ENCODE measurements around the gene TRIP10.

TRIP10 gene

DNA sequence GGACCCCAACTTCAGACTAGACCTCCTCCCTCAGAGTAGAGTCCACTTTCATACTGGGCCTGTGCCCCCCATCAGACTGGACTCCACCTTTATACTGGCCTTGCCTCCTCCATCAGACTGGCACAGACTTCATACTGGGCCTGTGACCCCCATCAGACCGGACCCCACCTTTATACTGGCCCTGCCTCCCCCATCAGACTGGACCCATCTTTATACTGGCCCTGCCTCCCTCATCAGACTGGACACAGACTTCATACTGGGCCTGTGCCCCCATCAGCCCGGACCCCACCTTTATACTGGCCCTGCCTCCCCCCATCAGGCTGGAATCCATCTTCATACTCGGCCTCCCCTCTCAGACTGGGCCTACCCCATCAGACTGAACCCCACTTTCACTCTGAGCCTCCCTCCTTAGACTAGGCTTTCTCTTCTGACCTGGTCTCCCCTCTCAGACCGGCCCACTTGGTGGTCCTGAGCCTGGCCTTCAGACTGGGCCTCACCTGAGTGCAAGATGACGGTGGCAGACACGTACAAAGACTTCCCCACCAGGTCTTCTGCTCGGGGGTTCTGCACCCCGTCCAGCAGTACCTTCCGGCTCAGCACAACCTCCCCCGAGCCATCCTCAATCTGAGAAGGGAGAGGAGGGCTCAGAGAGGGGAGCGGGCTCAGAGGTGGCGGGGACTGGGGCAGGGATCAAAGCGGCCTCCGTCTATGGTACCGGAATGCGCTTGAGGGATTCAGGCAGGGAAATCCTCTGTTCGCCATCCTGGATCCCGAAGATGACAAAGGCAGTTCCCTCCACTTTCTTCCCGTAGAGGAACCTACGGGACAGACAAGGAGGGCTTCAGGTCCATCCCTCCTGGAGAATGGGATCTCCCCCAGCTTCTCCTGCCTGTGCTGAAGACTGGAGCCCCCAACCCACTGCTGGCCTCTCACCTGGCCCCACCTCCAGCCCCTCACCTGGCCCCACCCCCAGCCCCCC is 26.5 kb upstream of the TRIP10 start:
- FAIRE-seq = no peak

DNA sequence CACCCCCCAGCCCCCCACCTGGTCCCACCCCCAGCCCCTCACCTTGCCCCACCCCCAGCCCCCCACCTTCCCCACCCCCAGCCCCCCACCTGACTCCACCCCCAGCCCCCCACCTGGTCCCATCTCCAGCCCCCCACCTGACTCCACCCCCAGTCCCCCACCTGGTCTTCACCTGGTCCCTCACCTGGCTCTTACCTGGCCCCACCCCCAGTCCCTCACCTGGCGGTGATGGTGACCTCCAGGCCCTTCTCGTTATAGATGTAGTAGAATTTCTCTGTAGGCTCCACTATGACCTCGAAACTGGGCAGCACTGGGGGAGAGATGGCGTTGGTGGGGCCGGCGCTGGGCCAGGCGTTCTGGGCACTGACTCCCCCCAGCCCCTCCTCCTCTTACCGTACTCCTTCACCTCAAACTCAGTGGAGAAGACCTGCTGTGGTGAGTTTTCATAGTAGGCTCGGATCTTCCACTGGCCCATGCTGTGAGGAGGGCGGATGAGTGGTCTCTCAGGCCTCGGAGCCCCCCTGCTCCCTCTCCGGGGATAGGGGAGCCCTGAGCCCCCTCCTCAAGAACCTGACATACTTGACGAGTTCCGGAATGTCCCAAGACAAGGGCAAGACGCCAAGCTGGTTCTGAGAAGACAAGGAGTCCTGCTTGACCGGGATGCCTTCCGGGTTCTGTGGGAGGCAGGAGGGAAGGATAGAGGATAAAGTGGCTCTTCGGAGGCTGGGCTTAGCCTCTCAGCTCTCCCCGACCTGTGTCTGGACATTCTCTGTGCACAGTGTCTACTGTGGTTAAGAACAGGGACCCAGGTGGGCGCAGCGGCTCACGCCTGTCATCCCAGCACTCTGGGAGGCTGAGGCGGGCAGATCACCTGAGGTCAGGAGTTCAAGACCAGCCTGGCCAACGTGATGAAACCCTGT is 25.4 kb upstream of the TRIP10 start:
- FAIRE-seq = no peak

DNA sequence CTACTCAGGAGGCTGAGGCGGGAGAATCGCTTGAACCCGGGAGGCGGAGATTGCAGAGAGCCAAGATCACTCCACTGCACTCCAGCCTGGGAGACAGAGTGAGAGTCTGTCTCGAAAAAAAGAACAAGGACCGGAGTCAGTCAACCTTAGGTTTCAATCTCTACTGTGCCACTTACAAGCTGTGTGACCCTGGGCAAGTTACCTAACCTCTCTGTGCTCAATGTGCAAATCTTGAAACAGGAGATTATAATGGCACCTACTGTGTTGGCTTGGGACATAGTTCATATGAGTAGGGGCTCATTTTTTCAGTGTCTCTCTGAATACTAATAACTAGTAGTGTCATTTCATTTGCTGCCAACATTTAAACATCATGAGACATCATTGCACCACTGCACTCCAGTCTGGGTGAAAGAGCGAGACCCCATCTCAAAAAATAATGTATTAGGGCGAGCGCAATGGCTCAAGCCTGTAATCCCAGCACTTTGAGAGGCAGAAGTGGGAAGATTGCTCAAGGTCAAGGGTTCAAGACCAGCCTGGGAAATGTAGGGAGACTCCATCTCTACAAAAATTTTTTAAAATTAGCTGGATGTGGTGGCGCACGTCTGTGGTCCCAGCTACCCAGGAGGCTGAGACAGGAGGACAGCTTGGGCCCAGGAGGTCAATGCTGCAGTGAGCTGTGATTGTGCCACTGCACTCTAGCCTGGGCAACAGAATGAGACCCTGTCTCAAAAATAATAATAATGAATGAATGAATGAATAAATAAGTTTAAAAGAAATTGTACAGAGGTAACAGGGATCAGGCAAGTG is 24.5 kb upstream of the TRIP10 start:
- FAIRE-seq = no peak

DNA sequence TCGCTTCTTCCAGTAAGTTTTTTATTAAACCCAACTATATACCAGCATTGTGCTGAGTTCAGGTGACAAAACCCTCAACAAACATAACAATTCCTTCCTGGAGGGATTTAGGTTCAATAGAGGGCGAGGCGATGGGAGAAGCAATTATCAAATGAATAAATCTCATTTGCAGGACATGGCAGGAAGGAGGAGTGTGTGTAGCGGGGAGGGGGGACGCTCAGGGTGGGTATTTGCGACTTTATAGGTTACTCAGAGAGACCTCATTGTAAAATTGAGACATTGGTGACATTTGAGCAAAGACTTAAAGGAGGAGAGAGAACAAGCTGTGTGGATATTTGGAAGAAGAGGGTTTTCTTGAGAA is 22.9 kb upstream of the TRIP10 start:
- FAIRE-seq = no peak

DNA sequence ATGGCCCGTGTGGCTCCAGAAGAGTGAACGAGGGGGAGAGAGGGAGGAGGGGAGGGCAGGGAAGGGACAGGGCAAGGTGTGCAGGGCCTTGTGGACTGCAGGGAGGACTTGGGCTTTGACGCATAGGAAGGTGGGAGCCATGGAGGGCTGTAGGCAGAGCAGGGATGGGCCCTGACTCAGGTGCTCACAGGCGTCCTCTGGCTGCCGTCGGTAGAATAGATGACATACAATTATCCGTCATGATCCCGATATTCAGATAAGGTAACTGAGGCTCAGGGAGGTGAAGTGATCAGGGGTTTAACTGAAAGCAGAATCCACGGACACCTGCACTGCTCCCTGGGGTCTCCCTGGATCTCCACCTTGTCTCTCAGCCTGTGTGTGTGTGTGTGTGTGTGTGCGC is 22.4 kb upstream of the TRIP10 start:
- FAIRE-seq = no peak

DNA sequence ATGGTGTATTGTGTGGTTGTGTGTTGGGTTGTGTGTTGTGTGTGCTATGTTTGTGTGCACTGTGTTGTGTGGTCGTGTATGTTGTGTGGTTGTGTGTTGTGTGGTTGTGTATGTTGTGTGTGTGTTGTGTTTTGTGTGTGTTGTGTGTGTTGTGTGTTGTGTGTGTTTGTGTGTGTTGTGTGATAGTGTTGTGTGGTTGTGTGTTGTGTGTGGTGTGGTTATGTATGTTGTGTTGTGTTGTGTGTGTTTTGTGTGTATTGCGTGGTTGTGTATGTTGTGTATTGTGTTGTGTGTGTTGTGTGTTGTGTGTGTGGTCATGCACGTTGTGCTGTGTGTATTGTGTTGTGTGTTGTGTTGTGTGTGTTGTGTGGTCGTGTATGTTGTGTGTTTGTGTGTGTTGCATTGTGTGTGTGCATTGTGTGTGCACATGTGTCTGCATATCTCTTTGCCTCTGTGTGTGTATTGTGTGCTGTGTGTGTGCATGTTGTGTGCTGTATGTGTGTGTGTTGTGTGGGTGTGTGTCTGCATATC is 22.0 kb upstream of the TRIP10 start:
- no peak for FAIRE-seq

DNA sequence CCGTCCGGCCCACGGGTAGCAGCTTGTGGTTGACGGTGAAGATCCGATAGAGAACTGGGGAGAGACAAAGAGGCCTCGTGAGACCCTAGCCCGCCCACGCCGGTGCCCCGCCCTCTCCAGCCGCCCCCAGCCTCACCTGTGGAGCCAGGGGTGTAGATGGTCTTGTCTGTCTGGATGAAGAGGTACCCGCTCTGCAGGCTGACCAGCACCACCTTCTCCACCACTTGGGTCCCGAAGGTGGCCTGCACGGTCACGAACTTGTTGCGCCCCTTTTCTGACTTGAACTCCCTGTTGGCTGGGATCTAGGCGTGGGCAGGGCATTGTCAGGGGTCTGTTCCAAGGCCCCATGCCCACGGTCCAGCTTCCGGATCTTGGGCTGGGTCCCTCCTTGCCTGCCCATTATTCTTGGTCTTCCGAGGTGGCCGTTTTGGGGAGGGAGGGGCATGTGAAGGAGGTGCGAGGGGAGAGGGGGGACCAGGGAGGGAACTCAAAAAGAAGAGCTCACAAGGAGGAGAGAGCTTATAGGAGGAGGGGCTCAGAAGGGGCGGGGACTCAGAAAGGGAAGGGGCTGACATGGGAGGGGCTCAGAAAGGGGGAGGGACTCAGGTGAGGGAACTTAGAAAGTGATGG is 21.3 kb upstream of the TRIP10 start:
- no peak for FAIRE-seq

DNA sequence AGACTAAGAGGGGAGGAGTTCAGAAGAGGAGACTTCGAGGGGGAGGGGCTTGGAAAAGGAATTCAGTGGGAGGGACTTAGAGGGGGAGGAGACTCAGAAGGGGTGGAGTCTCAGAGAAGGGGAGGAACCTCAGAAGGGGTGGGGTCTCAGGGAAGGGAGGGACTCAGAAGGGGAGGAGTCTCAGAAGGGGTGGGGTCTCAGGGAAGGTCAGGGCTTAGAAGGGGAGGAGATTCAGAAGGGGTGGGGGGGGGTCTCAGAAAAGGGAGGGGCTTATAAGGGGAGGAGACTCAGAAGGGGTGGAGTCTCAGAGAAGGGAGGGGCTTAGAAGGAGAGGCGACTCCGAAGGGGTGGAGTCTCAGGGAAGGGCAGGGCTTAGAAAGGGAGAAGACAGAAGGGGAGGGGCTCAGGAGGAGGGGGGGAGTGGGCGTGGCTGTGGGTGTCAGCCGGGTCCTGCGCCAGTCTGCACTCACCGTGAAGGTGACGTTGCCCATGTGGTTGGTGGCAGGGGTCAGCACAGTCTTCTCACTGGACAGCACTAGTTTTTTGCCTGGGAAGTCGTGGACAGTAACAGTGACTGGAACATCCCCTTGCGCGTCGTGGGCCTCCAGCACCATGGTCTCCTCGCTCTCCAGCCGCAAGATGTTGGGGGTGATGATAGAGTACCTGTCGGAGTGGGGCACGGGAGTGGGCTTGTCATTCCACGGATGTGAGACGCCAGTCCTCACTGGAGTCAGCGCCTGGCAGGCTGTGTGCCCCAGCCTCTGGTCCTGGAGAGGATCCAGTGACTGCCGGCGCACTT is 20.5 kb upstream of the TRIP10 start:
- FAIRE-seq = no peak

DNA sequence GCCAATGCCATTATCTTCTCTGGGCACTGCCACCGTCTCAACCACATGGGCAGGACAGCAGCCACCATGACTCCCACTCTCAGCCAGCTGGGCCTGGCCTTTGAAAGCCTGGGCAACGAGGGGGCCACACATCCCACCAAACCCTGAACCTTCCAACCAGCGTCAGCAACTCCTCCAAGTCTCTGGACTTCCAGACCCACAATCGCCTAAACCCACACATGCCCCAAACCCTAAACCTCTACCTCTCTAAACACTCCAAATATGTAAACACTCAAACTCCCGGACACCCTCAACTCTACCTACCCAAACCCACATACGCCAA is 20.0 kb upstream of the TRIP10 start:
- no peak for FAIRE-seq

DNA sequence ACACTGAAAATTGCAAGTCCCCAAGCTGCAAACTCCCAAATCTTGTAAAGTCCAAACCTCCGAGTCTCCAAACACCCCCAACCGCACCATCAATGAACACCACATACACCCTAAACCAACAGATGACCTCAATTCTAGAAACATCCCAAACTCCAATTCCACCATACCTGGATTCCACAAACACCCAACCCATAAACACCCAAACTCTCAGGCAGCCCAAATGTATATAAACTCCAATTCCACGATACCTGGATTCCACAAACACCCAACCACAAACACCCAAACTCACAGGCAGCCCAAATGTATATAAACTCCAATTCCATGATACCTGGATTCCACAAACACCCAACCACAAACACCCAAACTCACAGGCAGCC is 19.5 kb upstream of the TRIP10 start:
- no peak for FAIRE-seq

DNA sequence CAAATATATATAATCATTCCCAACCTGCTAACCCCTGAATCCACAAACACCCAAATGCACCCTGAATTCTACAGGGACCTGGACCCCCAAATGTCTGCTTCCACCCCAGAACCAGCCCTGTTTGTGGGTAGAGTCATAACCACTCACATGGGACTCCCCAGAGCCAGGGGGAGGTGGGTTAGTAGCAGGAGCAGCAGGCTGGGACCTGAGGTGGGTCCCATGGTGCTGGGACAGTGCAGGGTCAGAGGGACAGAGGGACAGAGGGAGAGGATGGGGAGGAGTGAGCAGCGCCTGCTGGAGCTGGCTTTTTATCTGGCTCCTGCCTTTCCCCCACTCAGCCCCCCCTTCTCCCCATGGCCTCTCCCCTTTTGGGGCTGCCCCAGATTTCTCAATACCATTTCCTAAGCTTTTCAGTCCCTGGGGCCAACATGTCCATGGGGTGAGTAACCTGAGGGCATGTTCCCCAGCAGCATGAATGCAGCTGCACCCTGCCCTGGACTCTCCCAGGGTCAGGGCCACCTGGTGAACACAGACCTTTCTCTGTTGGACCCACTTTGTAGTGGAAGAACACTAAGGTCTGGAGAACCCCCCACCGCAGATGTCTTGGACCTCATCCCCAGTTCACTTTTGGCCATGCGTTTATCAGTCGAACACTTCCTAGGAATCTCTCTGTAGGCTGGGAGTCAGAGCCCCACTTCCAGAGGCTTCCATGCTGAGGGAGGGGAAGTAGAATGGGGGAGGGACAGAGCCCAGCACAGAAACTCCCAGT is 18.9 kb upstream of the TRIP10 start, which contains the start of gene C3:
Gene C3, minus strand, starts transcription at position 282 of the 769 bp plus-strand sequence. Its CDS starts 61 bp downstream, at position 221.
- no peak for FAIRE-seq

DNA sequence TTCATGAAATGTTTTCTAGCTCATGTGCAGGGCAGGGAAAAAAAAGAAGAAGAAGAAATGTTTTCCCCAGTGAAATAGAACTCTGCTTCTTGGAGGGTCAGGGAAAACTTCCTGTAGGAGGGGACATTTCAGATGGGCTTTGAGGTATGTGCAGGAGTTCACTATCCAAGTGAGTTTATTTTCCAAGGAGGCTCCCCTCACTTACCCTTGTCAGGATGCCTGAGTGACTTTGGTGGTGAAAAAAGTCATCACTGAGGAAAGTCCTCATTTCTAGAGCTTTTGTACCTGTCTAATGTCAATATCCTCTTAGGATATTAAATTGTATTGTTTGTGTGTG is 18.4 kb upstream of the TRIP10 start:
- FAIRE-seq = no peak

DNA sequence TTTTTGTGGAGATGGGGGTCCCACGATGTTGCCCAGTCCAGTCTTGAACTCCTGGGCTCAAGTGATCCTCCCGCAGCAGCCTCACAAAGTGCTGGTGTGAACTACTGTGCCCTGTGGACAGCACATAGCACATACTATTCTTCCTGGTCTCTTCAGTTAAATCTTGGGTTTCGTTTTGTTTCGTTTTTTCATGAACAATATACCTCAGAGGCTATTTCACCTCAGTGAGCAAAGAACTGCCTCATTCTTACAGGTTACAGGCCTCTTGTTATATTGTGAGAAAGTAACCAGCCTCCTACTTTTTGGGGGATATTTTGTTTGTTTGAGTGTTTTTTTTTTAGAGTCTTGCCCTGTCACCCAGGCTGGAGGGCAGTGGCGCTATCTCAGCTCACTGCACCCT is 17.7 kb upstream of the TRIP10 start:
- FAIRE-seq = no peak

DNA sequence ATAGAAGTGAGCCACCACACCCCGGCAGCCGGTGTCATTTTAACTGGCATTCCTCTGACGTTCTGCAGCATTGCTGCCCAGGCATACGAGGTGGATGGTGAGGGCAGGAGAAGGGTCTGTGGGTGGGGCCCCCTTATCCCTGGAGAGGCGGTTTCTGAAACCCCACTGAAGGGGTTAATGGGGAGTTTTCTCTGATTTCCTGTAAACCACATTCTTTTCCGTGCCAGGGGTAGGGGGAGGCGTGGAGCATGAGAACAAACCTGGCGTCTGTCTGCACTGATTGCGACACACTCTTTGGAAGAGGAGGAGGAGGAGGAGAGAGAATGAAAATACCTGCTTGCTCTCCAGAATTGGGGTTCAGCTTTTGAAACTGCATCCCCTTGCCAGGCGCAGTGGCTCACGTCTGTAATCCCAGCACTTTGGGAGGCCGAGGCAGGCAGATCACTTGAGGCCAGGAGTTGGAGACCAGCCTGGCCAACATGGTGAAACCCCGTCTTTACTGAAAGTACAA is 16.3 kb upstream of the TRIP10 start:
- no peak for FAIRE-seq

DNA sequence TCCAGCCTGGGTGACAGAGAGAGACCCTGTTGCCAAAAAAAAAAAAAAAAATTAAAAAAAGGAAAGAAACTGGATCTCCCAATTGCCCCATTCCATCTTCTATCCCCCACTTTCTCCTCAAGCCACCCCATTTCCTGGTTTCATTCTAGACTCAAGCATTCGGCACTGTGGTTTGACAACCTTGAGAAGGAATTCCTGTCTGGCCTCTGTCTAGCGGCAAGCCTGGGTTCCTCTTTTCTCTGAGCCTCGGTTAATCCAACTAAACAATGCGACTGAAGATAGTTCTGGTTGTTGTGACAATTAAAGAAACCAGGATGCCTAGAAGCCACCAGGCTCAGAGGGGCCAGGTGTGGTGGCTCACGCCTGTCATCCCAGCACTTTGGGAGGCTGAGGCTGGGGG is 15.7 kb upstream of the TRIP10 start:
- no peak for FAIRE-seq

DNA sequence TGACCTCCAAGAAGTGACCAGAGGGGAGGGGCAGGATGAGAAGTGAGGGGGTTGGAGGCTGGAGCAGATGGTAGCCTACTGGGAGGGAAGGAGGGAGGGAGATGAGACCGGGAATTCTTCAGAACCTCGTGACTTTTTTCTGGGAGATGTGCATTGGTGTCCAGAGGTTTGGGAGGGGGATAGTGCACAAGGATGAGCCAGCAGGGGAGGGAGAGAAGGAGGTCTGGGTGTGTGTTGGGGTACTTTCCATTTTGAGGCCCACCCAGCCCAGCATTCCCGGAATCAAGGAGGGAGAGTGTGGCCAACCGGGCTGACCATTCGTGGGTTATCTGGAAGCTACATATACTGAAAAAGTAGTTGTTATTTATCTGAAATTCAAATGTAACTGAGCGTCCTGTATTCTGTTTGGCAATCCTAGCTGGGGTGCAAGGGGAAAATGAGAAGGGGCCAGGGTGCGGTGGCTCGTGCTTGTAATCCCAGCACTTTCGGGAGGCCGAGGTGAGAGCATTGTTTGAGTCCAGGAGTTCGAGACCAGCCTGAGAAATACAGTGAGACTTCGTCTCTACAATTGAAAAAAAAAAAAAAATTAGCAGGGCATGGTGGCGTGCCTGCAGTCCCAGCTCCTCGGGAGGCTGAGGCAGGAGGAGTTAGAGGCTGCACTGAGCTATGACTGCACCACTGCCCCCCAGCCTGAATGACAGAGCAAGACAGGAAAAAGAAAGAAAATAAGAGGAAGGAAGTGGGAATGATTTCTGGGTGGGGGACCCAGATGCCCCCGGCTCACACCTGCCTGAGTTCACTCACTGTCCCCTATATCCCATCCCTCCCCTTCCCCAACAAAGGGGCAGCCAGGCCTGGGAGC is 14.6 kb upstream of the TRIP10 start:
- no peak for FAIRE-seq

DNA sequence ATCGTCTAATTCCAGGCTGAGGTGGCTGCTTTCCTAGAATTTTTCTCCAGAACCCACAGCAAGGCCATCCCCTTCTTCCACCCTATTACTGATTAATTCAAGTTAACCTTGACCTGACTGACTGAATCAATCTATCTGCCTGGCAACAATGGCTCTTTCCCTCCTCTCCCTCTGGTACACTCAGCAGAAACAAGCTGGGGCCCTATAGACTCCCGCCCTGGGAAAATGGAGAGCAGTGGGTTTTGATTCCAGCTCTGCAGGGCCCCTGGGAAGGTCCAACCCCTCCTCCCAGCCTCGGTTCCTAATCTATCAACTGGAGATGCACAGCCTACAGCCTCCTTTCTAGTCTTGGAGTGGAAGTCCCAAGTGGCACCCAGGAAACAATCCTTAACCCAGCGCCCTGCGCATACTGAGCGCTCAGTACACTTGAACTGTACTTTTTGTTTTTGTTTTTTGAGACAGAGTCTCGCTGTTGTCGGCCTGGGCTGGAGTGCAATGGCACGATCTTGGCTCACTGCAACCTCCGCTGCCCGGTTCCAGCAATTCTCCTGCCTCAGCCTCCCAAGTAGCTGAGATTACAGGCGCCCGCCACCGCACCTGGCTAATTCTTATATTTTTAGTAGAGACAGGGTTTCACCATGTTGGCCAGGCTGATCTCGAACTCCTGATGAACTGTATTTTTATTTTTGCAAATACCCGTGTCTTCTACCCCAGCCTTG is 13.8 kb upstream of the TRIP10 start:
- FAIRE-seq = no peak

DNA sequence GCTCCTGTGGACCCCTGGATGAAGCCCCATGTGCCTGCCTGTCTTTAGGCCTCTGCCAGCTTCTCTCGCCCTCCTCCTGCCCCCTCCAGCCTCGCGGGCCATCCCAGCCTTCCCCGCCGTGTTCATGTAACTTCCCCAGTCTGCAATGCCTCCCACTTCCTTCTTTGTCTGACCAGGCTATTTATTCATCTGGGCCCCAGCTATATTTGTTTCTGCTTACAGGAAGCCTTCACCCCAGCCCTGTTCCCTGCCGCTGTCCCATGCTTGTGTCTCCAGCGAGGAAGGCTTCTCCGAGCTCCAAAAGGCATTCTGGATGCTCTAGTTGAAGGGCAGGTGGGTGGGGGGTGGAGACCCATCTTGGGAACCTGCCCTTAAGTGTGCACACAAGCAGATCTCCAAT is 11.1 kb upstream of the TRIP10 start:
- no peak for FAIRE-seq
